Activated CD8-positive, alpha-beta memory T cell treated with anti-CD3 and anti-CD28 coated beads, Interleukin-2, amount 50 U/mL, for 24 hours (primary cell): ENCODE measurements around the gene MAPRE3.

Experiments used
- DNase-seq: peaks from one replicate; pipeline ENCODE4 v3.0.0-alpha.2; 2020; ENCODE audit errors: extremely low read depth

MAPRE3 gene

DNA sequence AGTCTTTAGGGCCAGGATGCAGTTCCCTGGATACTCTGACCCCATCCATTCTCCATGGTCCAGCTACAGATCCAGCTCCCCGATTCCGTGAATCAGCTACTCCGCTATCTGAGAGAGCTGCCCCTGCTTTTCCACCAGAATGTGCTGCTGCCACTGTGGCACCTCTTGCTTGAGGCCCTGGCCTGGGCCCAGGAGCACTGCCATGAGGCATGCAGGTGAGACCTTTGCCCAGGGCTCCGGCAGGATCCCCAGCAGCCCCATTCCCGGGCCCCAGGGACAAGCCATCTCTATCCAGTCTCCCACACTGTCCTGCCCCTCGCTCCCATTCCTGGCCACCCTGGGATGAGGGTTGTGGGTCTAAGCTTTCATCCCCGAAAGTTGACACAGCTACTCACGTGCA, 69.8 kb downstream of the MAPRE3 start:
- DNase-seq = no peak

DNA sequence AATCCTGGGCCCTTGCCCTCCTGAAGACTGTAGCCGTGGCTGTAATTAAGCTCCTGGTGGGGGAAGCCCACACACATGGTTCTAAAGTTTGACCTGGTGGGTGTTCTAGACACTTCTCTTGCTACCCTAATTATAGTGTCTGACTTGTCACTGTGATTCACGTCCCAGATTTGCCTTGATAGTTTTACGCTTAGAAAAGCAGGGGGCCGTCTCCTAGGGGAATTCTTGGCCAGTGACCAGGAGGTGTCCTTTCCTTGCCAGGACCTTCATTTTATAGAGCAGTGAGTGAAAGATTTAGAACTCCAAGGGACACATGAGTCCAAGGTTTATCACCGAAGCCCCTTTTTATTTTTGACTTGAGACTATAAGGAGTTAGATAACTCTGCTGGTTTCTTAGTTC, 71.3 kb downstream of the MAPRE3 start:
- no peak for DNase-seq

- no peak for DNase-seq
Measured at GRCh38 chr2:27042159-27042661, 71.8 kb downstream of the MAPRE3 start.

DNA sequence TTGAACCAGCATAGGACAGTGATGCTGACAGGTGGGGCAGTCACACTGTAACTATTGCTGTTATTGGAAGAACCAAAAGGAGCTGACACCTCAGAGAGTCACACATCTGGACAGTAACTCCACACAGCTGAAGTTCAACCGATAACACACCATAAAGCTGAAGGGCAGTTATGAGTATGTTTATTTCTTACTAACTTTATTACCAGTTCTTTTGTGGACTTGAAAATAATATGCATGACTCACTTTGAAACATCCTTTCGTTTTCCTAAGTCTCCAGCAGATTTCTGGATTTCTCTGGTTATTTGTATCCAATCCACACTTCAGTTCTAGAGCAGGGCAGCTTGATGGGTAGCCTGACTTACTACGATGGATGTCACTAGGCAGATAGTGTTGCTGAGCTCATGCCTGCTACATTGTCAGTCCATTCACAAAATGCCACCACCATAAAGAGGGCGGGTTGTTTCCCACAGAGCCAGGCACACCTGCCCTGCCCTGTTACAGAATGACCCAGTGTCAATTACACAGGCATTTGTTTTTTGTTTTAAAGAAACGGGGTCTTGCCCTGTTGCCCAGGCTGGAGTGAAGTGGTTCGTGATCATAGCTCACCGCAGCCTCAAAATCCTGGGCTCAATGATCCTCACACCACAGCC, 72.7 kb downstream of the MAPRE3 start:
- no peak for DNase-seq

DNA sequence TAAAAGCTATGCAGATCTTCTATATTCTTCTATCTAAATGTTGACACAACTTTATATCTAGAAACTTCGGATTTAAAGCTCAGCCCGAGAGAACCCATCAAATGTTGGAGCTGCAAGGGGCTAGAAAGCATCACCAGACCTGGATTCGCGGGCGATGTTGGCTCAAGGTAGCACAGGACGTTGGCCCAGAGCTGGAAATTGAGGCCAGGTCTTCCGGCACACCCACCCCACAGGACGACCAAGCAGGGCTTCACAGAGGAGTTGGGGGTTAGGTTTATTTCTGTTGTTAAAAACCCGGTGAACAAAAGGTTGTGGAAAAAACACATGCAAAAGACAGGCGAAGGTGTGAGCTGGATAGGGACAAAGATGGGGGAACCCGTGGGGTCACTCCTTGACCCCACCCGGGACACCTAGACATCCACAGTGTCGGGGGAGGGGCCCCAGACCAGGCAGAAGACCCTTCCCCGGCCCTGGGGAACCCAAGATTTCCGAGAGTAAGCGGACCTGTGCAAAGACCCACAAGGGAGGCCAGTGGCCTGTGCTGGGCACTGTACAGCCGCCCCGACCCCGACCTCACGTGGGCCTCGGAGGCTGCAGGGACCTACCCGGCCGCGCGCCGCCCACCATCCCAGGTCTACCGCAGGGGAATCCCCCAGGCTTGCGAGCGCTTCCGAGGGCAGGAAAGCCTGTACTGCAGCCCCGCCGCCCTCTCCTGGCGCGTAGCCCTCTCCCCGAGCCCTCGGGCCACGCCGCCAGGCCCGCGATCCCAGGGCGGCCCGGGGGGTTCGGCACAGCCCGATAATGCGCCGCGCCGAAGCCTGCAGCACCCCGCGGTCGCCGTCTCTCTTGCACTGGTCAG, 79.2 kb downstream of the MAPRE3 start:
- no peak for DNase-seq

DNA sequence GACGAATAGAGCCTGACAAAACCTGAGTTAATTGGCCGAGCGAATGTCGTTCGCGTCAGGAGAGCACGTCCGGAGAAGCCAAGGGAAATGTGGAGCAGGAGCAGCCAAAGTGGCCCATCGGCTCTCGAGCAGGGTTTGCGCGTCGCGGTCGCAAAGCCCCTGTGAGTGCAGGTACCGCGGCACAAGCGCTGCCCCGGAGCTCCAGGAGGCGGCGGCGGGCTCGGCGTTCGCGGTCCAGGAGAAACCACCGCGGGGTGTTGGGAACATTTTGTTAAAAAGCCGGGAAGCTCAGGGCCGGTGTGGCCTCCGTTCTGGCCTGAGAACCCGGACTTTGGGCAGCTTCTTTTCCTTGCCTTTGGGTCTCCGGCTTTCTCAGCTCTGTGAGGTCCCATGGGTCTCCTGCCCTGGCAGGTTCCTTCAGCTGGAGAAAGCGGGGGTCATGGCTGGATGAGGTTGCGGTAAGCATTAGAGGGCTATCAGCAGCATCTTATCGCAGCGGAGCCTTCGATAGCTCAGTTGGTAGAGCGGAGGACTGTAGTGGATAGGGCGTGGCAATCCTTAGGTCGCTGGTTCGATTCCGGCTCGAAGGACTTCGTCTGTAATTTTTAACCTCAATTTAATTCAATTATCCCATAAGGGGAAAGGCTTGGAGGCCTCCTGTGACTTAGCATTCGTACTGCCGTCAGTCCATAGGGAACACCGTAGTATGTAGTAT, 80.0 kb downstream of the MAPRE3 start:
- peak; percentile 84 for DNase-seq

GRCh38 chr2:27050996-27051901, 80.8 kb downstream of the MAPRE3 start, which contains the start of gene AGBL5:
Gene AGBL5, plus strand, starts transcription at chr2:27051668. Its CDS starts 1,291 bp downstream, at chr2:27052959.
- DNase-seq = peak; percentile 89

- no peak for DNase-seq
Measured at GRCh38 chr2:27051902-27052645, 81.6 kb downstream of the MAPRE3 start.

- no peak for DNase-seq
Measured at GRCh38 chr2:27053321-27053720, 82.9 kb downstream of the MAPRE3 start.

- DNase-seq = no peak
Measured at GRCh38 chr2:27053776-27054175, 83.3 kb downstream of the MAPRE3 start.

GRCh38 chr2:27054721-27055120, 84.3 kb downstream of the MAPRE3 start:
- no peak for DNase-seq

- DNase-seq = no peak
Measured at GRCh38 chr2:27057184-27057583, 86.7 kb downstream of the MAPRE3 start.

DNA sequence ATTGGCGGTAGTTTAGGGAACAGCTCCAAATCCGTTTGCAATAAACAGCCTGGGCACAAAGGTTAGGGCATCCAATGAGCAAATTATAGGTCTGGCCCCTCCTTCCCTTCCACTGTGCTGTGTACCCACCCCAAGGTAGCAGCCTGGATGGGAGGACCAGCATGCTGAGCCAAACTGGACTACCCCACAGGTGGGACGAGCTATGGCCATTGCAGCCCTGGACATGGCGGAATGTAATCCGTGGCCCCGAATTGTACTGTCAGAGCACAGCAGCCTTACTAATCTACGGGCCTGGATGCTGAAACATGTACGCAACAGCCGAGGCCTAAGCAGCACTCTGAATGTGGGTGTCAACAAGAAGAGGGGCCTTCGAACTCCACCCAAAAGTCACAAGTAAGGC, 87.8 kb downstream of the MAPRE3 start:
- no peak for DNase-seq

GRCh38 chr2:27059141-27059820, 88.8 kb downstream of the MAPRE3 start:
- no peak for DNase-seq

DNA sequence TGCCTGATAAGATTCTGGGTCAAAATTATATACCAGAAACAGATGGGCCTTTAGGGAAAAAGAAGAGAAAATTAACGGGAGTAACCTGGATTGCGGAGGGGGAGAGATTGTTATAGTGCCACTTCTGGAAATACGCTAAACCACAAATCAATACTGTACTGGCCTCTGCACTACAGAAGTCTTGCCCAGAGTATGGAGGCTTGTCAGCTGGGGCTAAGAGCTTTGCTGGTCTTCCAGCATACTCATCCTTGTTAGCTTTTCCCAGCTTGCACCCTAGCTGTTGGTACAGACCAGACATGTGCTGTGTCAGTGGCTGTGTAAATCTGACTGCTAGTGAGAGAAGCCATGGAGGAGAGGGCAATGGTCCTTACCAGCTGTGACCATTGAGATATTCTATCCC, 89.9 kb downstream of the MAPRE3 start:
- no peak for DNase-seq

DNA sequence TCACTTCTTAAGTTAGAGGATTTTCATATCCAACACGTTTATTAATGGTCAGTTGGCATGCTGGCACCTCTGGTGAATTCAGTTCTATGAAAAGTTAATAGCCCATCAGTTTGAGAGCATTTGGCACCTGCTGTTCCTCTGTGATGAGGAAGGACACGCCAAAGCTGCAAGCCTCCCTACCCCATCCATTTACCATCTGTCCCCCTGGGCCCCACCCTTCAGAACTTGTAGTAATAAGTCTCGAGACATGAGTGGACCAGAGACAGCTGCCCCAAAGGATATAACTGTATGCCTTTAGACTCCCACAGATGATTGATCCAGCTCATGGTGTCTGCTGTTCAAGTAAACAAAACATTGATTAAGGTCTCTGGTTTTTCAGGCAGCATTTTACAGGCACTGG, 94.7 kb downstream of the MAPRE3 start:
- no peak for DNase-seq

DNA sequence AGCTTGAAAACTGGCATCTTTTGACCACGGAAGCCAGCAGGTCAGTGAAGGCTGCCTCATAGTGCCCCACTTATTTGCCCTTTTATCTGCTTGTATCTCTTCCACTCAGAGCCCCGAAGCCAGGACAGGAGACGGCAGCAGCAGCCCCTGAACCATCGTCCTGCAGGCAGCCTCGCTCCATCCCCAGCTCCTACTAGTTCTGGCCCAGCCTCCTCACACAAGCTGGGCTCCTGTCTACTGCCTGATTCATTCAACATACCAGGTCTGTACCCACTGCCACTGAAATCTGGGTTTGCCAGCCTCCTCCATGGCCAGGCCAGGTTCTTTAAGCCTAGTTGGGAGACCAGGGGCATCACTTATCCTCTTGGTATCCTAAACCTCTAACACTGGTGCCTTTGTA, 96.9 kb downstream of the MAPRE3 start:
- no peak for DNase-seq

DNA sequence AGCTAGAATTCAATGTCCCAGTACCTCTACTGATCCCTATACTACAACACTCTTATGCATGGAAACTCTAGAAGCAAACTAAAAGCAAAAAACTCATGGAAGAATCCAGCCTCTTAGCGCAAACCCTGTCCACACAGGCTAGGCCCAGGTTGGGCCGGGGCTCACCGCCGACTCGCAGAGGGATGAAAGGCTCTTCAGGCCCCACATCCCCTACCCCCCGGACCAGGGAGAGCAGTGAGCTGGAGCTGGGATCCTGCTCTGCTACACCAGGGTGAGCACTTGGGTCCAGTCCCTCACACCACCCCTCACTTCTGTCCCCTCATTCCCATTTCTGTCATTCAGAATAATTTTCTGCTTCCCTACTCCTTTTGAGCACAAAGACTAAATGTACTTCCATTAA, 99.0 kb downstream of the MAPRE3 start:
- DNase-seq = no peak

- no peak for DNase-seq
Measured at GRCh38 chr2:27069961-27070618, 99.7 kb downstream of the MAPRE3 start.
